OCI-LY7 (cell line): ENCODE measurements around the gene CDA.

Experiments
- CTCF ChIP-seq: fragments of 200-600 bp; sonication (generic); conservative IDR thresholded peaks from 2 replicates; pipeline ENCODE4 v1.5.1; 2014; ENCODE audit warnings: mild to moderate bottlenecking, antibody characterized with exemption, low read length, moderate library complexity, mixed read lengths
- EZH2phosphoT487 ChIP-seq: fragments of 200-600 bp; sonication (generic); IDR thresholded peaks from 2 replicates; pipeline ENCODE4 v1.6.1; 2018; ENCODE audit warnings: low read depth, borderline replicate concordance, mild to moderate bottlenecking, mixed run types, antibody characterized with exemption, low read length, moderate library complexity, mixed read lengths

GRCh38 chr1:20593756-20594155 lies 4.9 kb downstream of the CDA start:
- TF ChIP-seq CTCF = no peak
- TF ChIP-seq EZH2phosphoT487 = no peak
